Esophagus squamous epithelium (tissue), 4 donors: ENCODE results near the gene SCAF1.

Experiments
- CTCF ChIP-seq, 6 experiments: fragments of 450-650 bp in 4 of 6; fragments of 200-600 bp in 2 of 6; sonication (generic) in 2 of 6; IDR thresholded peaks; one replicate each; pipeline ENCODE4 v1.5.1; 2016 to 2019; ENCODE audit warnings: antibody characterized with exemption in 6 of 6, mild to moderate bottlenecking in 4 of 6, moderate library complexity in 4 of 6
- POLR2A ChIP-seq, 4 donors: fragments of 450-650 bp; IDR thresholded peaks; one replicate each; pipeline ENCODE4 v1.6.1; 2017; ENCODE audit warnings: antibody characterized with exemption in 4 of 4, mild to moderate bottlenecking in 4 of 4, moderate library complexity in 3 of 4

- TF ChIP-seq CTCF (IDR thresholded peaks at IDR 0.05) (no peak), POLR2A (IDR thresholded peaks at IDR 0.05) (no peak)
Measured at GRCh38 chr19:49642492-49643035, 555 bp downstream of the SCAF1 start.
